Activated CD4-positive, alpha-beta T cell treated with anti-CD3 and anti-CD28 coated beads, Interleukin-10, Interleukin-2, amounts not matched to agents 100 ng/mL and 50 ng/mL, durations not matched to agents 16 hours and 8 hours (primary cell): Measurements from ENCODE around the gene TLK2.
"Not testable (repeated sequence)": the region's sequence is repeated elsewhere in the genome, so short reads cannot be mapped to it uniquely, and the experiment has no call there.

Experiments used
- DNase-seq: peaks from one replicate; pipeline ENCODE4 v3.0.0-alpha.2; 2020

TLK2 gene

DNA sequence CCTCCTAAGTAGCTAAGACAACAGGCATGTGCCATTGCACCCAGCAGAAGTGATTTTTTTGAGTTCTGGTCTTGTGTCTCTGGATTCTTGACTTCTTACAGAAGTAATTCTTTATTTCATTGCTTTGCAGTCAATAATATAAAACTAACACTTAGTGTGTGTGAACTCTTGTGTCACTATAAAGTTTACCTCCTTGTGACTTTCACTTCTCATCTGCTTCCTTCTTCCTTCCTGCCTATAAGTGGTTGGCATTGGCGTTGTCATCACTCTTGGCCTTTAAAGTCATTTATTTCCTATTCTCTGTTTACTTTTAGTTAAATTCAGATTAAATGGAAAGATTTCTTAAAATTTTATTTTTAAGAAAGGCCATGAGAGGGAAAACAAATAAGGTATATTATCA is 12.4 kb downstream of the TLK2 start:
- not testable (repeated sequence) for DNase-seq

DNA sequence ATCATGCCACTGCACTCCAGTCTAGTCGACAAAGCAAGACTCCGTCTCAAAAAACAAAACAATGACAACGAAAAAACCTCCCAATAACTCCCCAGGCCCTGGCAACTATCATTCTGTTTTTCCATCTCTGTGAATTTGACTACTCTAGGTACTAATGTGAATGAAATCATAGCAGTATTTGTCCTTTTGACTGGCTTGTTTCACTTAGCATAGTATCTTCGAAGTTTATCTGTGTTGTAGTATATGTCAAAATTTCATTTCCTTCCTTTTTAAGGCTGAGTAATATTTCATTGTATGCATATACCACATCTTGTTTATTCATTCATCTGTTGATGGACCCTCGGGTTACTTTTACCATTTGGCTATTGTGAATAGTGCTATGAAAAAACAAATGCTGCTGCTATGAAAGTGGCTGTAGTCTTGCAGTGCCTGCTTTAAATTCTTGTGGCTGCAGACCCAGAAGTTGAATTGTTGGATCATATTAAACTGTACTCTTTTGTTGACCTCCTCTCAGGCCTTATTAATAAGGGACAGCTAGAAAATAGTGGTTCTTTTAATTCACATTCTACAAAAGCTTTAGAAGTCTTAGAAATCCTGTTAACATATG is 14.5 kb downstream of the TLK2 start:
- DNase-seq, result not testable (repeated sequence)

DNA sequence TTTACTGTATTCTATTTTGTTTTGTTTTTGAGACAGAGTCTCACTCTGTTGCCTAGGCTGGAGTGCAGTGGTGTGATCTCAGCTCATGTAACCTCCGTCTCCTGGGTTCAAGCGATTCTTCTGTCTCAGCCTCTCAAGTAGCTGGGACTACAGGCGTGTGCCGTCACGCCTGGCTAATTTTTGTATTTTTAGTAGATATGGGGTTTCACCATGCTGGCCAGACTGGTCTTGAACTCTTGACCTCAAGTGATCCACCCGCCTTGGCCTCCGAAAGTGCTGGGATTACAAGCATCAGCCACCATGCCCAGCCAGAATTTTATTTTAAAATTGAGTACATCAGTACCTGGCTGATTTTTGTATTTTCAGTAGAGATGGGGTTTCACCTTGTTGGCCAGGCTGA is 15.4 kb downstream of the TLK2 start:
- not testable (repeated sequence) for DNase-seq

DNA sequence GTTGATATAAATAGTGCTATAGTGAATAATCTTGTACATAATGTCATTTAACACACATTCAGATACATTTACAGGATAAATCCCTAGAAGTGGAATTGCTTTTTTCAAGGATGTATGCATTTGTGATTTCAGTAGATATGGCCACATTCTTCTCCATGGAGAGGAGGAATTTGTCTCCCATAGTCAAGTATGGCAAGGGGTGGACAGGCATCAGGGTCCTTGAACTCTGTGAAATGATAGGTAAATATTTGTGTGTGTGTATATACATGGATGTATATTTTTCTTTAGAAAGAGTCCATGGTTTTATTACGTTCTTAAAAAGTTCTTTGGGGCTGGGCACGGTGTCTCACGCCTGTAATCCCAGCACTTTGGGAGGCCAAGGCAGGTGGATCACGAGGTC is 17.7 kb downstream of the TLK2 start:
- DNase-seq, result not testable (repeated sequence)

DNA sequence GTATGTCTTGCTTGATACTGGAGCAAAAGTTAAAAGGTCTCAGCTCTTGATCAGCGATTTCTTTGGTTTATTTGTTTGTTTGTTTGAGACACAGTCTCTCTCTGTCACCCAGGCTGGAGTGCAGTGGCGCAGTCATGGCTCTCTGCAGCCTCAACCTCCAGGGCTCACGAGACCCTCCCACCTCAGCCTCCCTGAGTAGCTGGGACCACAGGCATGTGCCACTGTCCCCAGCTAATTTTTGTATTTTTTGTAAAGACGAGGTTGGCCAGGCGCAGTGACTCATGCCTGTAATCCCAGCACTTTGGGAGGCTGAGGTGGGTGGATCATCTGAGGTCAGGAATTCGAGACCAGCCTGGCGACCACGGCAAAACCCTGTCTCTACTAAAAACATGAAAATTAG is 20.2 kb downstream of the TLK2 start:
- DNase-seq, result not testable (repeated sequence)

DNA sequence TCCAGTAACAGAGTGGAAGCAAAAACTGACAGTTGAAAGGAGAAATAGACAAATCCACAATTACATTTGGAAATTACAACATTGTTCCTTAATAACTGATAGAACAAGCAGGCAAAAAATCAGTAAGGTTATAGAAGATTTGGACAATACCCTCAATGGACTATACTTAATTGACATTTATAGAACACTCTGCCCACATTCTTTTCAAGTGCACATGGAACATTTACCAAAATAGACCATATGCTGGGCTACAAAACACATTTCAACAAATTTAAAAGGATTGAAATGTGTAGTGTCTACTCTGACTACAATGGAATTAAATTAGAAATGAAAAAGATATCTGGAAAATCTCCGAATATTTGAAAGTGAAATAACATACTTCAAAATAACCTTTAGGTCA is 21.8 kb downstream of the TLK2 start:
- DNase-seq, result not testable (repeated sequence)

DNA sequence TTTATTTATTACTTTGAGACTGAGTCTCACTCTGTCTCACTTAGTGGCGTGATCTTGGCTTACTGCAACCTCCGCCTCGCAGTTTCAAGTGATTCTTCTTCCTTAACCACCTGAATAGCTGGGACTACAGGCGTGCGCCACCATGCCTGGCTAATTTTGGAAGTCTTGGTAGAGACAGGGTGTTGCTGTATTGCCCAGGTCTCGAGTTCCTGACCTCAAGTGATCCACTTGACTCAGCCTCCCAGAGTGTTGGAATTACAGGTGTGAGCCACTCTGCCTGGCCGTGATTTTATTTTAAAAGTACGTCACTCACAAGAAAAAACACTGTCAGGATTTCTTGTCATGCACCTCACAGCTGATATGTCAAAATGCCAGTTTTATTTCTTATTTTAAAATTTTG is 26.2 kb downstream of the TLK2 start:
- not testable (repeated sequence) for DNase-seq

DNA sequence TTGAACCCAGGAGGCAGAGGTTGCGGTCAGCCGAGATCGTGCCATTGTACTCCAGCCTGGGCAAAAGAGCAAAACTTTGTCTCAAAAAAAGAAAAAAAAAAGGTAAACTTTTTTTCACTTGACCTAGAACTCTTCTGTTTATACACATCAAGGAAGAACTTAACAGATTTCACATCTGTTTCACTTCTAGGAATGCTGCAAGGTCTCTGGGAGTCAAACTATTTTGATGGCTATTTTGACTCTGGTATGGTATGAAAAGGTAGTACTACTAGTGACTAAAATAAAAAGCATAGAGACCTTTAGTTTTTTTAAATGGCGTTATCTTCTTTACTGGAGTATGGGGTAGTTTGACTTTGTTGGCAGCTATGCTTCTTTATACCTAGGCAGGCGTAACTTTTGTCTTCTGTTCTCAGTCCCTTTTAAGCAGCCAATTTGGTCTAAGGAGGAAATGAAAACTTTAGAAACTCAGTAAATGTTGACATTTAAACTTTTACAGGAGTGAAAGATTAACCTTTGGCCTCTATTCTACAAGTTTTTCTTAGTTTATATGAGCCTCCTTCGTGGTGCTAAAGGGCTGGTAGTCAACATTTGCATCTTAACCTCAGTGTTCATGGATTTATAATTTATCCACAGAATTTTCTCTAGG is 28.7 kb downstream of the TLK2 start:
- not testable (repeated sequence) for DNase-seq

DNA sequence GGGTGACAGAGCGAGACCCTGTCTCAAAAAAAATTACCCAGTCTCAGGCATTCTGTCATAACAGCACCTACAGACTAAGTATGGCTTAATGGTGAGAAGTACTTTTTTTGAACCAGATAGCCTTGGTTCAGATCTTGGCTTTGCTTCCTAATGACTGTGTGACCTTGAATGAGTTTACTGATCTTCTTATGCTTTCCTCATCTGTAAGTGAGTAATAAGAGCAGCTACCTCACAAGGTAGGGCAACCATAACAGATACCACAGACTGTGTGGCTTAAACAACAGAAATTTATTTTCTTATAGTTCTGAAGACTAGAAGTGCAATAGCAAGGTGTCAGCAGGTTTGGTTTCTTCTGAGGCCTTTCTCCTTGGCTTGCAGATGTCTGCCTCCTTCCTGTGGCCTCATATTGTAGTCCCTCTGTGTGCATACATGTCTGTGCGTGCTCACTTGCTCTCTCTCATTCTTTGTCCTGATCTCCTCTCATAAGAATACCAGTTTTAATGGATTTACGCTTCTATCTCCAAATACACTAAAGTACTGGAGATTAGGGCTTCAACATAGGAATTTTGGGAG is 31.7 kb downstream of the TLK2 start:
- DNase-seq, result not testable (repeated sequence)

DNA sequence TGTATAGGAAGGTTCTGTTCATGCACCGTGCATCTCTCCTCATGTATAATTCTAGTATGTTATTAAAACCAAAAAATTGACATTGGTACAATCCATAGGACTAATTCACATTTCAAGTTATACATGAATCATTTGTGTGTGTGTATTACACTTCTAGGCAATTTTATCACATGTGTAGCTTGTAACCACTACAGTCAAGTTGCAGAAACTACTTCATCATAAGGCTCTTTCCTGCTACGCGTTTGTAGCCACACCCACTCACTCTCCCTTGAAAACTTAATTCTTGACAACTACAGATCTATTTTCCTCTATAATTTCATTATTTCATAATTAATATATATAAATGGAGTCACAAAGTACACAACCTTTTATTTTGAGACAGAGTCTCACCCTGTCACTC is 32.4 kb downstream of the TLK2 start:
- not testable (repeated sequence) for DNase-seq

DNA sequence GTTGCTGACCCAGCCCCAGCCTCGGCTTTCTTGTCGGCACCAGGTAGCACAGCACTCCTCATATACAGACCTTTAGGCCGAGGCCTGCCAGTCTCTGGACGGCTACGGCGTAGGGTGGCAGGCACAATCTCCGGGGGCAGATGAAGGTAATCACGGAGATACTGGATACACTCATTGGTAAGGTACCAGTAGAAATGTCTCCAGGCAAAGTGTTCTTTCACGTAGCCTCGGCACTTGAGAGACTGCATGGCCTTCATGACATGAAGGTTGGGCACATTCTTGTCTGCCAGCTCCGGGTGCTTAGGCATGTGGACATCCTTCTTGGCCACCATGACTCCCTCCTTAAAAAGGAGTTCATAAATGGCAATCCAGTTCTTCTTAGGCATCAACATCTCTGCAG is 37.8 kb downstream of the TLK2 start:
- not testable (repeated sequence) for DNase-seq

DNA sequence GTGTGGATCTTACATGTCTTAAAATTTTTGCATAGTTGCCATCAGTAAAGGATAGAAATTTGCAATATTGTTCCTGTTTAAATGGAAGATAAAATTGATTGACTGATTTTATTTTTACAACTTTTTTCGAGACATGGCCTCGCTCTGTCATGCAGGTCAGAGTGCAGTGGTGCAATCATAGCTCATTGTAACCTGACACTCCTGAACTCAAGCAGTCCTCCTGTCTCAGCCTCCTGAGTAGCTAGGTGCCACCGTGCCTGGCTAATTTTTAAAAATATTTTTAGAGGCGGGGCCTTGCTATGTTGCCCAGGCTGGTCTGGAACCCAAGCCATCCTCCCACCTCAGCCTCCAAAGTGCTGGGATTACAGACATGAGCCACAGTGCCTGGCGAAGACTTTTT is 42.7 kb downstream of the TLK2 start:
- DNase-seq, result not testable (repeated sequence)

DNA sequence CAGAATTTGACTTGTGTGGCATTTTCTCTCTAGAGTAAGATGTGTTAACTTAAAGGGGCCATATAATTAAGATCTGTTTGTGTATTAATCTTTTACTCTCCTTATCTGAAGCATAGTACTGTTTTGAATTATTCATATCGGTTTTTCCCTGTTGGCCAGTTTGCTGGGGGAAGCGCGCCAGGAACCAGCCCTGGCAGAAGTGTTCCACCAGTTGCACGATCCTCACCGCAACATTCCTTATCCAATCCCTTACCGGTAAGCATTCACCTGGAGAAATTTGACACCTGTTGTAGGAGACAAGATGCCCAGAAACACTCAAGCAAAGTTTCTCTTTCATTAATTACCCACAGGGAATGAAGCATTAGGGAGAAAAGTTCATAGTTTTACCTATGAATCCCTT is 45.5 kb downstream of the TLK2 start:
- not testable (repeated sequence) for DNase-seq

DNA sequence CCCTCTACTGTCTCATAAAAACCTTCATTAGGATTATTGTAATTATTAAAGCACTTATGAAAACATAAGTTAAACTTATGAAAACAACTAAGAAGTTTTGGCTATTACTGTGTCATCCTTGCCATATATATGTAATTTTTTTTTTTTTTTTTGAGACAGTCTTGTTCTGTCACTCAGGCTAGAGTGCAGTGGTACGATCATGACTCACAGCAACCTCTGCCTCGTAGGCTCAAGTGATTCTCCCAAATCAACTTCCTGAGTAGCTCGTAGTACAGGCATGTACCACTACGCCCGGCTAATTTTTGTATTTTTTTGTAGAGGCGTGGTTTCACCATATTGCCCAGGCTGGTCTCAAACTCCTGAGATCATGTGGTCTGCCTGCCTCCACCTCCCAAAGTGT is 46.7 kb downstream of the TLK2 start:
- DNase-seq, result not testable (repeated sequence)

DNA sequence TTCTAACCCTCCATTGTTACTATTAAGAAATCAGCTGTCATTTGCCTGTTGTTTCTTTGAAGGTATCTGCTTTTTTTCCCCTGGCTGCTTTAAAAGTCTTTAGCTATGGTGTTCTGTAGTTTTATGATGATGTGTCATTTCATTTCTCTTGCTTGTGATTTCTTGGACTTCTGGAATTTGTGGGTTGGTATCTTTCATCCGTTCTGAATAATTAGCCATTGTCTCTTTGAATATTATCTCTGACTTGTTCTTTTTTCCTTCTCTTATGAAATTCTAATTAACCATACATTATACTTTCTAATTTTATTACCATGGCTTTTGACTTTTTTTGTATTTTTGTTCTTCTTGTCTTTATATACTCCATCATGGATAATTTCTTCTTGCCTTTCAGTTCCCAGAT is 52.3 kb downstream of the TLK2 start:
- DNase-seq, result not testable (repeated sequence)

DNA sequence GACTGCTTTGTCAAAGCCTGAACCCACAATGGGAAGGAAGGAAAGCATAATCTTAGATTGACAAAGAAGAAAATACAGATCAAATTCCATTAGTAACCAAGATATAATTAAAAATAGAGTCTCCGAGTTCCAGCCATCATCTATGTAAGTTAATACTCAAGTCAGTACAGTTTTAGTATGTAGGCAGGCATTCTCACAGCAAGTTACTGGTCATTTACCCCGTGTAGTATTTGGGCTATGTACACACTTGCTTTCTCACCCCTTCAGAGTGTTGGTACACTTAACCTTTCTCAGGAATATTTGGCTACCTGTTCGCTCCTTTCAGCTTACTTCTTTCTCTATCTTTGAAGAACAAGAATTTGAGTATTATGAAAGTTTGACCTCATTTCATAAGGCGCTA is 57.9 kb downstream of the TLK2 start:
- DNase-seq, result not testable (repeated sequence)

DNA sequence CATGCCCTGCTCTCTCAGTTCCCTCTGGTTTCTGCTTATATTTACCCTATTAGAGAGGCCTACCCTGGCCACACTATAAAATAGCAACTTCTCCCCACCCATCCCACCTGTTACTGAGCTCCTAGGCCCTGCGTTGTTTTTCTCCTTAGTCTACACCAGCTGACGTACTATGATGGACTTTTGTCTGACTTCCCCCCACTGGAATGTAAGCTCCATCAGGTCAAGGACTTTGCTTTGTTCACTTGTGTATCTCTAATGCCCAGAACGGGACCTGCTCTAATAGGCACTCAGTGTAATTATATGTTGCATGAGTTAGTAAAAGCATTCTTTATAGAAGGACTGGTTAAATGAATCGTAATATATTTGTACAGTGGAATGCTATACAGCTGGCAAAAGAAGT is 62.4 kb downstream of the TLK2 start:
- not testable (repeated sequence) for DNase-seq

DNA sequence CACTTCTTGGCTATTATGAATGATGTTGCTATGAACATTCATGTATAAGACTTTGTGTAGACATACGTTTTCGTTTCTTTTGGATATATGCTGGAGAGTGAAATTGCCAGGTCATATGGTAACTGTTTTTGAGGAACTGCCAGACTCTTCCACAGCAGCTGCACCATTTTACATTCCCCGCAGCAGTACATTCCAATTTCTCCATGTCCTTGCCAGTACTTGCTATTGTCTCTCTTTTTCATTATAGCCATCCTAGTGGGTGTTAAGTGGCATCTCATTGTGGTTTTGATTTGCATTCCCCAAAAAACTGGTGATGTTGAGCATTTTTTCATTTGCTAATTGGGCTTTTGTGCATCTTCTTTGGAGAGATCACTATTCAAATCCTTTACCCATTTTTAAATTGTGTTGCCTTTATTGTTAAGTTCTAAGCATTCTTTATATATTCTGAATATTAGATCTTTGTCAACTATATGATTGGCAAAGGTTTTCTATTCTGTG is 64.7 kb downstream of the TLK2 start:
- DNase-seq, result not testable (repeated sequence)

DNA sequence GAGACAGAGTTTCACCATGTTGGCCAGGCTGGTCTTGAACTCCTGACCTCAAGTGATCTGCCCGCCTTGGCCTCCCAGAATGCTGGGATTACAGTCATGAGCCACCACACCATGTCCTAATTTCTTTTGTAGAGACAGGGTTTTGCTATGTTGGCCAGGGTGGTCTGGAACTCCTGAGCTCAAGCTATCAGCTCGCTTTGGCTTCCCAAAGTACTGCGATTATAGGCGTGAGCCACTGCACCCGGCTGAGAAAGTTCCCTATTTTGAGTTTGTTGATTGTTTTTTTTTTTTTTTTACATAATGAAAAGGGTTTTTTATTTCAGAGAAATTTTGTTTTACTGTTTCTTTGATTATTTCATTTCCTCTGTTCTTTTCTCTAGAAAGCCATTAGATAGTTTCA is 67.4 kb downstream of the TLK2 start:
- not testable (repeated sequence) for DNase-seq

DNA sequence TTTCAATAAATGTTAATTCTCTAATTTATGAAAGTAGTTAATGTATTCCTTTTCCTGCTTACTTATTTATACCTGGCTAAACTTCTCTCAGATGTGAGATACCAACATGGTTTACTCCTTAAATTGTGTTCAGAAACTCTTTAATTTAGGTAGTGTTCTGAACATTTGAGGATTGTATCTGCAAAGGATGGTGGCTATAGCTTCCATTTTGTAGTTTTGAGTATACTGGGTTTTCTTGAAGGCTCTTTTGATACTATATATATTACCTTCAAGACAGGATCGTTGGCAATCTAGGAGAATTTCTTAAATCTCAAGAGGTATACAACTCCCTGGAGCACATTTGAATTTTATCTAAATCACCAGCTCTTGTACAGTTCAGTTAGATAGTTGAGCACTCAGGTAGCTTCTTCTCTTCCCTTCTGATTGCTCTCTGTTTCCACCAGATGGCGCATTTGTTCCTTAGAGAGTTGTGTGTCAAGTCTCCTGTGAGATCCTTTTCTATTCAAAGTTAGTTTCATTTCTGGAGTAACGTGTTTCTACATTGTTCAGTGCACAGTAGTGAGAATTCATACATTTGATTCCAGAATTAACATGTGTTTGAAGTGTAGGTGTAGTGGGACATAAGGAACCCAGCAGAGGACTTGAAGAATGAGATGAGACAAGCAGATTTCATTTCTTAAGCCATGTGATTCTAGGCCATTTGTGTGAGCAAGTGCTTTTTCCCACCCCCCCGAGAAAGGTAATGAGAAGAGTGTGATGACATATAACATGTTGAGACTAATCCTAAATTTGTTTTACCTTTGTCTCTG is 74.4 kb downstream of the TLK2 start:
- DNase-seq, result peak; percentile 78

DNA sequence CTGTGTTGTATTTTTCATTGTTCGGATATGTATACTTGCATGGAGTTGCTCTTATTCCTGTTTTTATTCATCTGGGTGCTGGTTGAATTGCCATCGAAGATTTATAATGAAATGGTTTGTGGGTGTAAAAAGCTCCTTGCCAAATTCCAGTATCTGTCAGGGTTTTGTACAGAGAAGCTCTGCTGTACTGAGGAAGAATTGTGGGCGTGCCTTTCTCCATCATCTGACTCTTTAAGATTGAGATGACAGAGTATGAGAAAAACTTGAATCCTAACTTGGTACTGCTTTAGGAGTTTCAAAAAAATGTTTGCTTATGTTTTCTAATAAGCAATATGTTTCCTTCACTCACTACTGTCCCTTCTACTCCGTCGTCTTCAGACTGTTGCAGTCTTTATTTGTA is 78.9 kb downstream of the TLK2 start:
- DNase-seq, result not testable (repeated sequence)

DNA sequence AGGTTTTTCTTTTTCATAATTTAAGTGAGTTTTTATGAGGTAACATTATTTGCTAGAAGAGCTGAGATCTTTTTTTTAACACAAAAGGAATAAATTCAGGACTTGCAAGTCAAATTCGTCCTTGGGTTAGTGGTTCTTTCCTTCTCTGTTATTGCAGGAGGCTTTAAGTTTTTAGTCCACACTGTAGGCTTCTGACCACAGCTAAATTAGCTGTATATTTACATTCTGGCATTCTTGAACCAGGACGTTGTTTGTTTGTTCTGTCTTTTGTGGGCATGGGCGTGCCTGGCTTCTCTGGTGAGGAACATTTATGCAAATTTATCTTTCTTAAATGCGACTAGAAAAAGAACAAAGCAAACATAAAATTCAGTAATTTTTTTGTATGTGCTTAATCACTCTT is 80.3 kb downstream of the TLK2 start:
- not testable (repeated sequence) for DNase-seq

DNA sequence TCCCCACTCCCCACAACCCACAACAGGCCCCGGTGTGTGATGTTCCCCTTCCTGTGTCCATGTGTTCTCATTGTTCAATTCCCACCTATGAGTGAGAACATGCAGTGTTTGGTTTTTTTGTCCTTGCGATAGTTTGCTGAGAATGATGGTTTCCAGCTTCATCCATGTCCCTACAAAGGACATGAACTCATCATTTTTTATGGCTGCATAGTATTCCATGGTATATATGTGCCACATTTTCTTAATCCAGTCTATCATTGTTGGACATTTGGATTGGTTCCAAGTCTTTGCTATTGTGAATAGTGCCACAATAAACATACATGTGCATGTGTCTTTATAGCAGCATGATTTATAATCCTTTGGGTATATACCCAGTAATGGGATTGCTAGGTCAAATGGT is 82.3 kb downstream of the TLK2 start:
- DNase-seq, result not testable (repeated sequence)
